GM13976 (cell line): ENCODE data around the gene ZBTB18.

ENCODE experiments used
- DNase-seq: peaks from one replicate; pipeline ENCODE4 v3.0.0; 2012; ENCODE audit warnings: low spot score
- CTCF ChIP-seq: IDR thresholded peaks from 2 replicates; pipeline ENCODE4 v1.5.1; 2012; ENCODE audit warnings: borderline replicate concordance, mild to moderate bottlenecking; ENCODE audit not compliant: insufficient read depth; ENCODE audit errors: extremely low read depth, missing control alignments, control extremely low read depth
- in situ Hi-C: fragments of 300-500 bp; cut with MboI; formaldehyde crosslinking; loops from one replicate; pipeline ENCODE4 v1.12.0; 2022; ENCODE audit warnings: low sequenced_read_pairs, mixed read lengths, inconsistent platforms; ENCODE audit not compliant: unreplicated experiment

Gene ZBTB18

GRCh38 chr1:244065063-244065793 lies 14.1 kb downstream of the ZBTB18 start:
- in situ Hi-C loops = no loop called here
- TF ChIP-seq CTCF = no peak
- DNase-seq = no peak

- DNase-seq = no peak
- in situ Hi-C loops = no loop called here
- TF ChIP-seq CTCF = no peak
Measured at GRCh38 chr1:244065960-244066388, 14.9 kb downstream of the ZBTB18 start.

- in situ Hi-C loops = no loop called here
- TF ChIP-seq CTCF = no peak
- DNase-seq = no peak
Measured at GRCh38 chr1:244066954-244067716, 16.1 kb downstream of the ZBTB18 start.

- no peak for DNase-seq
- in situ Hi-C loops = no loop called here
- no peak for TF ChIP-seq CTCF
Measured at GRCh38 chr1:244067893-244068292, 16.8 kb downstream of the ZBTB18 start.

GRCh38 chr1:244068567-244068966 lies 17.5 kb downstream of the ZBTB18 start:
- in situ Hi-C loops = no loop called here
- no peak for TF ChIP-seq CTCF
- DNase-seq = no peak

GRCh38 chr1:244069326-244069898 lies 18.3 kb downstream of the ZBTB18 start:
- TF ChIP-seq CTCF = no peak
- in situ Hi-C loops = no loop called here
- no peak for DNase-seq
